GM21390 (cell line): ENCODE measurements around the gene TNS3.
A peak's percentile ranks its signal among the peaks of the same experiment; 100 is the strongest.

ENCODE experiments used
- ATAC-seq: cut with Tn5 transposase; IDR thresholded peaks from one replicate; pipeline ENCODE4 v1.9.1; 2021; ENCODE audit not compliant: unreplicated experiment

Gene TNS3

DNA sequence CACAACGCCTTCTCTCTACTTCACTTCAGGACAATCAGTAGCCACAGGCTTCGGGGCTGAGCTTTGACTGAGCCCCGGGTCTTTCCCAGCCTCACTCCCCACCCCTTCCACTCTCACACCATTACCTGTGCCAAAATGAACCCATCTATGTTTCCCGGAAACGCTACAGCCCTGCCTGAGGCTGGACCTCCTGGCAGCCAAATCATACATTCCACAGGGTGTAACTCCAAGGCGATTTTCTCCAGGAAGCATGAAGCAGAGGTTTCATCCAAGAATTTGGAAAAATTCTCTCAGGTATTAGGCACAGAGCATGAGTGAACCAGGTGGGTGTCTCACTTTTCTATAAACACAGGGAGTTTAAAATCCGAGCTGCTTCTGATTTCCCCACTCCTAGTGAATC is 286.3 kb downstream of the TNS3 start:
- no peak for ATAC-seq

DNA sequence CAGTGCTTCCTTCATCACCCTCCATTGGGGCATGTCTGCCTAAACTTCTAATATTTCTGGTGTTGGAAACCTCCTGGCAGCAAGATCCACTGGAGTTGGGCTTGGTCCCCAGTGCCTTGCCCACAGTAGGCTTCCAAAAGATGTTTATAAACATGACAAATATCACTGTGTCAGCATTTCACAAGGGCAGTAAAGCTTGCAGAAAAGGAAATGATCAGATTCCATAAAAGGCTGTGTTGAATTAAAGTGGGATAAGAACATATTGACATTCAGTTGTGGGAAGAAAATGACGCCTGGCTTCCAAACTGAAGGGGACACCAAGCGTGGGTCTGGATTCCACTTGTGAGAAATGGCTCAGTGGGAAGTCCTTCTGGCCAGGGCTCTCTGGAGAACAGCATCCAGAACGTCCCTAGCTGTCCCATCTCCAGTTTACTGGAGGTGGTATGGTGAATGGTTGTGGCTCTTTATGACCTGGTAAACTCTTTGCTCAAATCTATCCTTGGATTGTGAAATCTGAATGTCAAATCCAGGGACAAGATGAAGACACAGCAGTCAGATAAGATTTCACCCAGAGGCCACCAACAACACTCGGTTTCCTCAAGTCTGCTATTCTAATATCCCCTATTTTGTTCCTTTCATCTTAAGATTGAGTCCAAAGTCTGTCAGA is 287.2 kb downstream of the TNS3 start:
- ATAC-seq: no peak

DNA sequence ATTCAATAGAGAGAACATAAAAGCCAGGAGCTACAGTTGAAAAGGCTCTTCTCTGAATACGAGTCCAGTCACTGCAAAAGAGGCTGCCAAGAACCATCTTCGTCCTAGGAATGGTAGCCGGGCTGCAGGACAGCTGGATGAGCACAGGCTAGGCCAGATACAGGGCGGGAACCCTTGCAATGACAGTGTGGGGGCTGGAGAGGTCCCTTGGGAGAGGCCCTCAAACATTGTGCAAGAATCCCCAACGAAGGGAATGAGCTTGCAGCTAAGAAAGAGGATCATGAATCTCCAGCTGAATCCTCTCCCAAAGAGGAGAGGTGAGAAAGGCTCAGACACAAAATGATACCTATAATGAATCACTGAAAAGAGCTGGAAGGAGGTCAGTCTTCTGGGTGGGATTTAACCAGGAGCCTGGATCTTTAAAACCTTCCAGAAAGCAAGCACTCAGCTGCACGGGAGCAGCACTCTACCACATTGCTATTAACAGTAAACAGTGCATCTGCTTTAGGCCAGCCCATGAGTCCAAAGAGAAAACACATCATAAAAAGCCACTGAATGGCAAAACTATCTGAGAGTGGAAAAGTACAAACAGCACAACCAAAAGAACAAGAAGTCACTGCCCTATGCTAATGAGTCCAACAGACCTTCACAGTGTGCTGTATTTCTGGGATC is 287.9 kb downstream of the TNS3 start:
- ATAC-seq: no peak

- no peak for ATAC-seq
Measured at GRCh38 chr7:47292832-47293309, 289.0 kb downstream of the TNS3 start.

DNA sequence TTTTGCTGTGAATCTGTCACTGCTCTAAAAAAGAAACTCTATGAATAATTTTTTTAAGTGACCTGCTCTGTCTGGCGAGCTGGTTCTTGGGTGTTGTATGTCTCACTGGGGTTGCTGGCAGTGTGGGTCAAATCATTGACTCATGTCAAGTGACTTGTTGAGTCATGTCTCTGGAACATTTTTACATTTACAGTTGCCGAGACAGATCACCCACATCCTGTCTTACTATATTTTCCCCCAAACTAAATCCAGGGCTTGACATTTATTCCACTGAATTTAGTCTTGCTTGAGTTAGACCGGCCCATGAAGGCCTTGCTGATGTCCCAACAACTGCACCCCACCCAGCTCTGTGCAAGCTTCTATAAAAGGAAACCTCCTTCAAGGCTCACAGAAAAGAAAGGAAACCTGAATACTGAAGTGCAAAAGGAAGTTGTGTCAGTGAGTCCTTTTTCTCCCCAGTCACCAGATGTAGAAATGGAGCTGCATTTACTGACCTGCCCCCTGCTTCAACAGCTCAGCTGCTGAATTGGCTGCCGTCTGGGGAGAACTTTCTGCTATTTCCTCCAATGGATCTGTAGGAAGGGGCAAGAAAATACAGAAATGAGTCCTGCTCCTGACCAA is 290.3 kb downstream of the TNS3 start:
- ATAC-seq: peak; percentile 95

DNA sequence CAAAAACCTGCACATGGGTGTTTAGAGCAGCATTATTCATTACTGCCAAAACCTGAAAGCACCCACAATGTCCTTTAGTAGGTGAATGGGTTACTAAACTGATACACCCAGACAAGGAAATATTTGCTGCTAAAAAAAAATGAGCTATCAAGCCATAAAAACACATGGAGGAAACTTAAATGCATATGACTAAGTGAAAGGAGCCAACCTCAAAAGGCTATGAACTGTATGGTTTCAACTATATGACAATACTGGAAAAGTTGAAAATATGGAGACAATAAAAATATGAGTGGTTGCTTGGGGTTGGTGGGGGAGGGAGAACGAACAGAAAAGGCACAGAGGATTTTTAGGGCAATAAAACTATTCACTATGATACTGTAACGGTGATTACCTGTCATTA is 291.0 kb downstream of the TNS3 start:
- ATAC-seq: no peak

DNA sequence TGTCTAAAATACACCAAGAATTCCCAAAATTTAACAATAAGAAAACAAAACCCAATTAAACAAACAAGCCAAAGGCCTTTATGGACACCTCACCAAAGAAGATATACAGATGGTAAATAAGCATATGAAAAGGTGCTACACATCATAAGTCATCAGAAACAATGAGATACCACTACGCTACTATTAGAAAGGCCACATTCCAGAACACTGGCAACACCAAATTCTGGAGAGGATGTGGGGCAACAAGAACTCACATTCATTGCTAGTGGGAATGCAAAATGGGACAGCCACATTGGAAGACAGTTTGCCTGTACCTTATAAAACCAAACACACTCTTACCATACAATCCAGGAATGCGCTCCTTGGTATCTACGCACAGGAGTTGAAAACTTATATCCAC is 291.4 kb downstream of the TNS3 start:
- no peak for ATAC-seq

DNA sequence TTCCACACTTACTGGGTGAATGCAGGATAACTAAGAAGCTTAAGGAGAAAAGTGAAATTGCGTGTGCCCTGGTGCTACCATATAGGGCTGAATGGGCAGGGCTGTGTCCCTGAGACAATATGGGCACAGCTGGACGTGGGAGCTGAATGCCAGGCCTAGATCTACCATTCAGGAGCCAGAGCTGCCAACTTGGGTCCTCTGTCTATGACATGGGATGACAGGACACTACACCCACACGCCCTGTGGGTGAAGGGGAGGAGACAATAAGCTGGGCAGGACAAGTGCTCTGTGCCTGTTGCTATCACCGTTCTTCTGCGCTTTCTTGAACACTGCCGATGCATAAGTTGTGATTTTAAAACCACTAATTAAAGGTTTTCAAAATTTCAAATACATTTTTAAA is 293.9 kb downstream of the TNS3 start:
- no peak for ATAC-seq

- ATAC-seq: no peak
Measured at GRCh38 chr7:47285860-47286491, 295.9 kb downstream of the TNS3 start.

GRCh38 chr7:47284691-47285635 is 296.9 kb downstream of the TNS3 start:
- no peak for ATAC-seq

GRCh38 chr7:47283497-47284131 is 298.3 kb downstream of the TNS3 start:
- ATAC-seq: no peak

DNA sequence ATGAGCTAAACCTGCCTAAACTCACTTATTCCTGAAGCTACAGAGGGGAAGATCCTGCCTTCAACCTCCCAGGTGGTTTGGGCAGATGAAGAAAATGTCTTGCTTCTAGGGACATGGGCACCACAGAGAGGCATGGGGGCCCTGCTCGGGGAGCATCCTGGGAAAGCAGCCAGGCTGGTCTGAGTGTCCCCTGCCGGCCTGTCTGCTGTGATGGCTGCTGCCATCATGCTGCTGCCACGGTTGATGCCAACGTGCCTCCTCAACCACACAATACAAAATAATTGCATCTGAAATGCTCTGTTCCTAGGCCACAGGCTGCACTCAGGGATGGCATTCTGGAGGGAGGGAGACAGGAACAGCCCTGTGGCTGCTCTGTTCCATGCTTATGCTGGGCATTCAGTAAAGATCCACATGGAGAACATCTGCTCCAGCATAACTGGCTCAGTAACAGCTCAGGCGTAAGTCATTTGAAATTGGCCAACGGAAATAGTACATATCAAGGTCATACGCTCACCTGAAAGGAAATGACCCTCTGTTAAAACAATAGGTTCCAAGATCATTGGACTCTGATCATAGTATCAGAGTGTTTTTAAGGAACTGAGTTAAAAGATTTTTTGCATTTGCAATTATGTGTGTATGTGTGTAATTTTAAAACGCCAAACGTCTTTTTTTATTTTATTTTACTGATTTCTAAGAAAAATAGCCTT is 299.0 kb downstream of the TNS3 start:
- no peak for ATAC-seq

GRCh38 chr7:47281966-47282643 is 299.8 kb downstream of the TNS3 start:
- ATAC-seq: no peak

DNA sequence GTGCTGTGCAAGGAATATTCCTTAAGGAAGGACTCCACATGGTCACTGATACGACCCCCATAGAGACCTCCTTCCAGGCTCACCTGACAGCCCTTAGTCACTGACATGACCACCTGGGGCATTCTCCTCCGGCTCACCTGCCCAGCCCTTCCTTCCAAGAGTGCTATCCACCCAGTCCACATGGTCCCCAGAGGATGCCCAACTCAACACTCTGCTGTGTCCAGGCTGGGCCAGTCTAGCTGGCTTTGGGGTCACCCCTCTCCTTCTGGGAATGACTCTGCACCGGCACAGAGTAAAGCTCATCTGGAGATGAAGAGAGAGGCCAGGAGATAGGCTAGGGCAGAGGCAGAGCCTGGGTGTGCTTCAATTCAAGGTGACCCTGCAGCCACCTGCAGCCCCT is 300.8 kb downstream of the TNS3 start:
- ATAC-seq: no peak

DNA sequence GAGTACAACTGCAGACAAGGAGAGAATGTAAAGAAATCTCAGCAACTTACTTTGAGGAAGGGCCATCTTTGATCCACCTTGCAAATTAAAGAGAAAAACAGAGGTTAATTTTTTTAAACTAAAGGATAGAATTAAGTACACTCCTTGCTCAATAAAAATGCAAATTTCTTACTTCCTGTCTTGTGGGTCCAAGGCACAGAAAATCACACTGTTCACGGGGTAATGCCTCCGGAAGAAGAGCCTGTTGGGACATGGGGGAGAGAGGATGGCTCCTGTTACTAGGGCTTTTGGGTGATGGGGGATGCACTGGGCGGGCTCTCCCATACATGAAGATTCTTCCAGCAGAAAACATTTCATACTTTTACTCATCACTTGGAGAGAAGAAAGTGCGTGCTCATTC is 301.8 kb downstream of the TNS3 start:
- ATAC-seq: no peak

- ATAC-seq: no peak
Measured at GRCh38 chr7:47278043-47278442, 303.9 kb downstream of the TNS3 start.

- no peak for ATAC-seq
Measured at GRCh38 chr7:47277321-47277781, 304.6 kb downstream of the TNS3 start.

- no peak for ATAC-seq
Measured at GRCh38 chr7:47273974-47274766, 307.7 kb downstream of the TNS3 start.
